DND-41 (cell line): Measurements from ENCODE around the gene SMIM28.

Experiments
- ATAC-seq: fragments of 200-7000 bp; cut with Tn5 transposase; 3 replicates; pipeline ENCODE4 v1.9.1; 2021; ENCODE audit warnings: low read depth; ENCODE audit not compliant: insufficient read depth
- DNase-seq: peaks from one replicate; pipeline ENCODE4 v3.0.0-alpha.2; 2020
- H2AFZ ChIP-seq: 2 replicates; pipeline ENCODE4 v1.6.0; 2012; ENCODE audit warnings: low read depth, low read length
- H3K27ac ChIP-seq: 2 replicates; pipeline ENCODE4 v1.5.1; 2012; ENCODE audit warnings: low read length, inconsistent platforms
- H3K27me3 ChIP-seq: fragments of 200-600 bp; sonication (generic); 2 replicates; pipeline ENCODE4 v1.6.0; 2012; ENCODE audit warnings: low read length, mild to moderate bottlenecking, inconsistent platforms; ENCODE audit not compliant: insufficient read depth, poor library complexity
- H3K36me3 ChIP-seq: 2 replicates; pipeline ENCODE4 v1.5.1; 2012; ENCODE audit warnings: low read length, inconsistent platforms; ENCODE audit not compliant: insufficient read depth
- H3K4me1 ChIP-seq: 2 replicates; pipeline ENCODE4 v1.5.1; 2012; ENCODE audit warnings: mild to moderate bottlenecking, low read length; ENCODE audit not compliant: insufficient read depth
- H3K4me2 ChIP-seq: 2 replicates; pipeline ENCODE4 v1.6.0; 2012; ENCODE audit warnings: mild to moderate bottlenecking, moderate library complexity, low read length, inconsistent platforms; ENCODE audit not compliant: insufficient read depth
- H3K4me3 ChIP-seq, 2 experiments: fragments of 200-600 bp in 1 of 2; shearing (Covaris generic) in 1 of 2; 2 replicates each; pipeline ENCODE4 v1.5.1; 2012 to 2016; ENCODE audit warnings: inconsistent platforms in 2 of 2, low read length in 2 of 2, mild to moderate bottlenecking in 2 of 2, low read depth in 1 of 2, moderate library complexity in 1 of 2
- H3K79me2 ChIP-seq: 2 replicates; pipeline ENCODE4 v1.6.0; 2012; ENCODE audit warnings: low read length, inconsistent platforms; ENCODE audit not compliant: insufficient read depth
- H3K9ac ChIP-seq: 2 replicates; pipeline ENCODE4 v1.6.0; 2012; ENCODE audit warnings: low read depth, mild to moderate bottlenecking, inconsistent platforms, low read length, moderate library complexity
- H3K9me3 ChIP-seq: 2 replicates; pipeline ENCODE4 v1.5.1; 2012; ENCODE audit warnings: low read length, moderate library complexity, mild to moderate bottlenecking, inconsistent platforms; ENCODE audit not compliant: insufficient read depth, severe bottlenecking
- H4K20me1 ChIP-seq: 2 replicates; pipeline ENCODE4 v1.6.0; 2012; ENCODE audit warnings: low read length; ENCODE audit not compliant: insufficient read depth
- CTCF ChIP-seq: IDR thresholded peaks from 2 replicates; pipeline ENCODE4 v1.5.1; 2012; ENCODE audit warnings: borderline replicate concordance, low read length, moderate library complexity, mild to moderate bottlenecking; ENCODE audit not compliant: poor library complexity, severe bottlenecking; ENCODE audit errors: extremely low read depth
- EZH2 ChIP-seq: IDR thresholded peaks from 3 replicates; pipeline ENCODE4 v1.6.1; 2012; ENCODE audit warnings: borderline replicate concordance, low read depth, mild to moderate bottlenecking, moderate library complexity, low read length, inconsistent platforms; ENCODE audit not compliant: severe bottlenecking

SMIM28 gene

GRCh38 chr6:138374230-138374629, 3.5 kb upstream of the SMIM28 start:
- H3K27me3 ChIP-seq, result peaks cover 17% of the 10 kb centered on the region
- H4K20me1 ChIP-seq, result no peaks in the 10 kb centered on the region
- no peak for TF ChIP-seq EZH2
- no peak for TF ChIP-seq CTCF
- no peak overlapping the region for H3K9ac ChIP-seq
- no peaks in the 10 kb centered on the region for H3K79me2 ChIP-seq
- H3K36me3 ChIP-seq, result no peaks in the 10 kb centered on the region
- H3K27ac ChIP-seq, result no peak overlapping the region
- DNase-seq (no peak), ATAC-seq (no peak)
- no peak overlapping the region for H3K4me2 ChIP-seq
- no peak overlapping the region for H3K4me3 ChIP-seq
- no peak overlapping the region for H2AFZ ChIP-seq
- no peaks in the 10 kb centered on the region for H3K9me3 ChIP-seq
- H3K4me1 ChIP-seq, result no peaks in the 10 kb centered on the region

- H3K4me1 ChIP-seq, result no peaks in the 10 kb centered on the region
- TF ChIP-seq EZH2 (no peak), CTCF (no peak)
- H3K79me2 ChIP-seq, result no peaks in the 10 kb centered on the region
- H3K4me2 ChIP-seq, result no peak overlapping the region
- no peak overlapping the region for H3K9ac ChIP-seq
- H3K9me3 ChIP-seq, result no peaks in the 10 kb centered on the region
- no peak overlapping the region for H2AFZ ChIP-seq
- H3K27ac ChIP-seq, result no peak overlapping the region
- ATAC-seq (no peak), DNase-seq (no peak)
- H4K20me1 ChIP-seq, result no peaks in the 10 kb centered on the region
- H3K36me3 ChIP-seq, result no peaks in the 10 kb centered on the region
- no peak overlapping the region for H3K4me3 ChIP-seq
- H3K27me3 ChIP-seq, result peaks cover 18% of the 10 kb centered on the region
Measured at GRCh38 chr6:138374815-138375214, 2.9 kb upstream of the SMIM28 start.

GRCh38 chr6:138377042-138377441, 663 bp upstream of the SMIM28 start:
- H3K4me1 ChIP-seq, result no peaks in the 10 kb centered on the region
- H3K9me3 ChIP-seq, result no peaks in the 10 kb centered on the region
- no peaks in the 10 kb centered on the region for H3K36me3 ChIP-seq
- no peak for TF ChIP-seq CTCF
- TF ChIP-seq EZH2, result no peak
- no peaks in the 10 kb centered on the region for H3K79me2 ChIP-seq
- H2AFZ ChIP-seq, result no peak overlapping the region
- H3K9ac ChIP-seq, result no peak overlapping the region
- no peak overlapping the region for H3K4me3 ChIP-seq
- ATAC-seq (no peak), DNase-seq (no peak)
- no peak overlapping the region for H3K4me2 ChIP-seq
- H3K27ac ChIP-seq, result no peak overlapping the region
- H4K20me1 ChIP-seq, result no peaks in the 10 kb centered on the region
- peaks cover 15% of the 10 kb centered on the region for H3K27me3 ChIP-seq

GRCh38 chr6:138378463-138378862, 758 bp downstream of the SMIM28 start:
- Histone ChIP-seq H3K27ac (no peak overlapping the region), H3K36me3 (no peaks in the 10 kb centered on the region), H4K20me1 (no peaks in the 10 kb centered on the region), H2AFZ (no peak overlapping the region), H3K79me2 (no peaks in the 10 kb centered on the region), H3K4me3 (no peak overlapping the region), H3K9me3 (no peaks in the 10 kb centered on the region), H3K27me3 (peaks cover 13% of the 10 kb centered on the region), H3K4me1 (no peaks in the 10 kb centered on the region), H3K9ac (no peak overlapping the region), H3K4me2 (no peak overlapping the region)
- no peak for DNase-seq
- TF ChIP-seq EZH2, result no peak
- TF ChIP-seq CTCF, result no peak
- no peak for ATAC-seq
